Smooth muscle cell (in vitro differentiated cells): ENCODE data around the gene PUSL1. TPM values are rescaled to one million over a fixed set of nuclear protein-coding genes. Genes with fewer than 3 reads are reported as not detected.

Experiments
- DNase-seq: peaks from one replicate; lab custom pipeline; 2025; ENCODE audit not compliant: unreplicated experiment; lab: John Stamatoyannopoulos, UW
- H2AFZ ChIP-seq: fragments of 200-600 bp; sonication (generic); 2 replicates; pipeline ENCODE4 v1.6.0; 2016; ENCODE audit warnings: antibody characterized with exemption, low read depth, mild to moderate bottlenecking
- H3F3A ChIP-seq: fragments of 200-600 bp; sonication (generic); 2 replicates; pipeline ENCODE4 v1.6.0; 2017; ENCODE audit warnings: antibody characterized with exemption, low read depth
- H3K27ac ChIP-seq: fragments of 200-600 bp; sonication (generic); 2 replicates; pipeline ENCODE4 v1.5.1; 2016; ENCODE audit warnings: low read depth, mild to moderate bottlenecking
- H3K27me3 ChIP-seq: fragments of 200-600 bp; sonication (generic); 2 replicates; pipeline ENCODE4 v1.6.1; 2016; ENCODE audit warnings: low read depth, mild to moderate bottlenecking
- H3K36me3 ChIP-seq: fragments of 200-600 bp; sonication (generic); 2 replicates; pipeline ENCODE4 v1.5.1; 2016; ENCODE audit warnings: low read depth
- H3K4me1 ChIP-seq: fragments of 200-600 bp; sonication (generic); 2 replicates; pipeline ENCODE4 v1.5.1; 2016; ENCODE audit warnings: low read depth
- H3K4me2 ChIP-seq: fragments of 200-600 bp; sonication (generic); 2 replicates; pipeline ENCODE4 v1.6.0; 2016; ENCODE audit warnings: mild to moderate bottlenecking
- H3K4me3 ChIP-seq: fragments of 200-600 bp; sonication (generic); 2 replicates; pipeline ENCODE4 v1.5.1; 2016; ENCODE audit warnings: mild to moderate bottlenecking
- H3K79me2 ChIP-seq: fragments of 200-600 bp; sonication (generic); 2 replicates; pipeline ENCODE4 v1.6.0; 2016; ENCODE audit warnings: low read depth, mild to moderate bottlenecking
- H3K9ac ChIP-seq: fragments of 200-600 bp; sonication (generic); 2 replicates; pipeline ENCODE4 v1.6.0; 2016; ENCODE audit warnings: low read depth
- H3K9me3 ChIP-seq: fragments of 200-600 bp; sonication (generic); replicated peaks from 2 replicates; pipeline ENCODE4 v1.5.1; 2016; ENCODE audit warnings: low read depth
- H4K20me1 ChIP-seq: fragments of 200-600 bp; sonication (generic); 2 replicates; pipeline ENCODE4 v1.6.0; 2016; ENCODE audit warnings: low read depth
- WGBS: methylation state at CpG from one replicate; pipeline ENCODE4 v1.1.7; 2016; ENCODE audit warnings: low lambda C conversion rate; 5-methylcytosine and 5-hydroxymethylcytosine counted together
- polyA plus RNA-seq: library from polyadenylated mRNA; unstranded; fragments of >200 nt; fragmentation: Nextera tagmentation; extraction: Ambion mirVana; gene quantifications from 2 replicates; pipeline ENCODE4 v1.2.1, GENCODE V29; 2016
- total RNA-seq: library from RNA; depleted of rRNA; stranded (reverse); fragments of >200 nt; gene quantifications from 2 replicates; pipeline ENCODE4 v1.2.3, GENCODE V29; 2014
- TF ChIP-seq, protein P1 (sequence below): fragments of 200-600 bp; sonication (generic); IDR thresholded peaks from 2 replicates; pipeline ENCODE4 v1.5.1; 2017; ENCODE audit warnings: borderline replicate concordance, mild to moderate bottlenecking, antibody characterized with exemption; ENCODE audit not compliant: insufficient read depth, poor library complexity, severe bottlenecking

PUSL1 gene
- total and polyA plus RNA-seq, 2 experiments from 2014 or later: 16.7 to 31.4 TPM

DNA sequence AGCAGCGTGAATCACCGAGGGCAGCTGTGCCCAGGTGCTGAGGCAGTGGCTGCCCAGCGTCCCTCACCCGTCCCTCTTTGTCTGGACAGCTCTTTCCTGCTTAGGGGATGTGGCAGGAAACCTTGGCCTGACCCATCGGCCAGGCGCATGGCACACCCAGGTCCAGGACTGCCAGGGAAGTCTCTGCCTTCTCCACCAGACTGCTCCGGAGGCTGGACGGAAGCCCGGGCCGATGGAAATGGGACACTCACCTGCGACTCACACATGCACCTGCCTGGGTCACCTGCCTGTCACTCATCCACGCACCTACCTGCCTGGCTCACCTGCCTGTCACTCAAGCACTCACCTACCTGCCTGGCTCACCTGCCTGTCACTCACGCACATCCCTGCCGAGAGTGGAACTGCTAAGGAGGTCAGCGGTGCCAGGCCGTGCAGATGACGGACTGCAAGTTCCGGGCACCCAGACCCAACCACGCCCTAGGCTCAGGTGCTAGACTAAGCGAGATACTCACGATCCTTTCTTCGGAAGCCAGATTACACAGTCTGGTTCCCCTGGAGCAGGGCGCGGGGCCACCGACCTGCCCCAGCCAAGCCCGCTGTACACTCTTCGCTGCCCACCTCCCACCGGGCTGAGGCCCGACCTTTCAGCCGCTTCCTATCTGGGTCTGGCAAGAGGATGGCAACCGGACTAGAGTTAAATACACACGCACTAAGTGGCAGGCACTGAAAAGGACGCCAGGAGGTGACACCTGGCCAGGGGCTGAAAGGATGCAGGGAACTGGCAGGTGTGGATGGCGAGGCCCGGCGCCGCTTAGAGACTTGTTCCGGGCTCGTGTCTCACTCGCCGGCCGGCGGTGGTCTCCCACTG is 35.8 kb upstream of the PUSL1 start:
- Histone ChIP-seq H3K4me1 (peaks cover 18% of the 10 kb centered on the region), H3K9ac (peak overlapping the region; percentile 97), H3K4me3 (peak overlapping the region; percentile 85), H3K9me3 (no peaks in the 10 kb centered on the region), H3K4me2 (peak overlapping the region; percentile 98), H3F3A (no peaks in the 10 kb centered on the region), H2AFZ (no peak overlapping the region), H3K27ac (peak overlapping the region; percentile 74), H3K27me3 (no peaks in the 10 kb centered on the region), H3K79me2 (peaks cover 54% of the 10 kb centered on the region), H4K20me1 (peaks cover 50% of the 10 kb centered on the region), H3K36me3 (no peaks in the 10 kb centered on the region)
- TF ChIP-seq, protein P1, sequence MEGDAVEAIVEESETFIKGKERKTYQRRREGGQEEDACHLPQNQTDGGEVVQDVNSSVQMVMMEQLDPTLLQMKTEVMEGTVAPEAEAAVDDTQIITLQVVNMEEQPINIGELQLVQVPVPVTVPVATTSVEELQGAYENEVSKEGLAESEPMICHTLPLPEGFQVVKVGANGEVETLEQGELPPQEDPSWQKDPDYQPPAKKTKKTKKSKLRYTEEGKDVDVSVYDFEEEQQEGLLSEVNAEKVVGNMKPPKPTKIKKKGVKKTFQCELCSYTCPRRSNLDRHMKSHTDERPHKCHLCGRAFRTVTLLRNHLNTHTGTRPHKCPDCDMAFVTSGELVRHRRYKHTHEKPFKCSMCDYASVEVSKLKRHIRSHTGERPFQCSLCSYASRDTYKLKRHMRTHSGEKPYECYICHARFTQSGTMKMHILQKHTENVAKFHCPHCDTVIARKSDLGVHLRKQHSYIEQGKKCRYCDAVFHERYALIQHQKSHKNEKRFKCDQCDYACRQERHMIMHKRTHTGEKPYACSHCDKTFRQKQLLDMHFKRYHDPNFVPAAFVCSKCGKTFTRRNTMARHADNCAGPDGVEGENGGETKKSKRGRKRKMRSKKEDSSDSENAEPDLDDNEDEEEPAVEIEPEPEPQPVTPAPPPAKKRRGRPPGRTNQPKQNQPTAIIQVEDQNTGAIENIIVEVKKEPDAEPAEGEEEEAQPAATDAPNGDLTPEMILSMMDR: no peak
- DNase-seq: no peak
- WGBS: 51% methylated on average over 43 of the region's 43 CpGs

DNA sequence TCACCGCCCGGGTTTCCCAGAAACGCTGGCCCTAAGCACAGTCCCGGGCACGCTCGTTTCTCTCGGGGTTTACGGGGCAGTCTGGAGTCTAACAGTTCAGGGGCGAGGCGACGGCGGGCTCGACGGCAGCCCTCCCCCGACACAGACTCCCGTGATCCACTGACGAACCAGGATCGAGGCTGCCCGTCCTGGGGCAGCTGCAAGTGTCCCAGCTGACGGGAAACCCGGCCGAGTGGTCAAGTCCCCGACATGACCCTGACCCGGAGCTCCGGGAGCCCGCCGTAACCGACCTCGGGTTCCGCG is 35.2 kb upstream of the PUSL1 start:
- WGBS: 1% methylated on average over 31 of the region's 31 CpGs
- peak overlapping the region; percentile 74 for H3K27ac ChIP-seq
- no peaks in the 10 kb centered on the region for H3K27me3 ChIP-seq
- no peaks in the 10 kb centered on the region for H3K36me3 ChIP-seq
- H3K4me3 ChIP-seq: peak overlapping the region; percentile 85
- H2AFZ ChIP-seq: no peak overlapping the region
- DNase-seq: no peak
- H3K79me2 ChIP-seq: peaks cover 51% of the 10 kb centered on the region
- H3K4me1 ChIP-seq: peaks cover 18% of the 10 kb centered on the region
- H3K9me3 ChIP-seq: no peaks in the 10 kb centered on the region
- peak overlapping the region; percentile 97 for H3K9ac ChIP-seq
- H3K4me2 ChIP-seq: peak overlapping the region; percentile 98
- no peaks in the 10 kb centered on the region for H3F3A ChIP-seq
- TF ChIP-seq, protein P1: no peak
- peaks cover 48% of the 10 kb centered on the region for H4K20me1 ChIP-seq

DNA sequence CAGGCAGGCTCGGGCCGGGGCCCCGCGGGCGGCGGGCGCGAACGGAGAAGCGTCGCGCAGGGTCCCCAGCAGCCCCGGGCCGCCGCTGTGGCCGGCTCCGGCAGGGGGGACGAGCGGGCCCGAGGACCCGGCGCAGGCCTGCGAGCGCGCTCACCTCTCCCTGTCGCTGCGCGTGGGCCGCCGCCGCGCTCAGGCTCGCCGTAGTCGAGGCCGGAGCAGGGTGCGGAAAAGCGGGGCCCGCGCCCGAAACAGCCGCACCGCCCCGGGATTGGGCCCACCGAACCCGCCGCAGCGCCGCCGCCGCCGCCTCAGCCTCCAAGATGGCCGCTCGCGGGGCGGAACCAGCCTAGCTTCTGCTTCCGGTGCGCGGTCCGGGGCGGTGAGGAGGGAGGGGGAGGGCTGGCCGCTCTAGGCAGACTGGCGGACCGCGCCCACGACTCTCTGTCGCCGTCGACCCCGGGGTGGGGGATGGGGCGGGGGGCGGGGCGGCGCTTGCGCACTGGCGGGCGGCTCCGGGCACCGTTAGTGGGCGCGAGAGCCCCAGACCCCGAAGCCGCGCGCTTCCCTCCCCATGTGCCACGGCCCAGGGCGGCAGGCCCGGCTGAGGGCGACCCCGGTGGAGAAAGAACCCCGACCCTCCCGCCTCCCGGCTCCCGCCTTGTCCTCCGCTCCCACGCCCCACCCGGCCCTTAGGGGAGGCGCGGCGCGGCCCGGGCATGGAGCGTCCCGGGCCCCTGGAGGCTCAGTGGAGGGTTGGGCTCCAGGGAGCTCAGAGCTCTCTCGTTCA is 34.7 kb upstream of the PUSL1 start, which contains the start of gene UBE2J2:
Gene UBE2J2, minus strand, starts transcription at position 343 of the 787 bp plus-strand sequence. CDS start 5,862 bp downstream, outside the sequence.
- peak; percentile 88 for DNase-seq
- Histone ChIP-seq H3K4me2 (peak within 1 kb of the TSS; percentile 98), H3K4me1 (peaks cover 18% of the 10 kb centered on the region), H3F3A (no peaks in the 10 kb centered on the region), H4K20me1 (peaks cover 43% of the 10 kb centered on the region), H3K27me3 (no peaks in the 10 kb centered on the region), H3K79me2 (peaks cover 46% of the 10 kb centered on the region), H3K27ac (peak within 1 kb of the TSS; percentile 74), H3K4me3 (peak within 1 kb of the TSS; percentile 85), H3K36me3 (no peaks in the 10 kb centered on the region), H2AFZ (peak within 1 kb of the TSS; percentile 75), H3K9me3 (no peaks in the 10 kb centered on the region), H3K9ac (peak within 1 kb of the TSS; percentile 97)
- TF ChIP-seq, protein P1: no peak
- WGBS: 1% methylated on average over 67 of the region's 105 CpGs
